ENCODE results near the gene SMIM45.

- TF ChIP-seq ZFX (IDR thresholded peaks at IDR 0.05) (no peak), CTCF (conservative IDR thresholded peaks at IDR 0.05) (no peak)
Observed at GRCh38 chr22:41992496-41992895, 40.5 kb downstream of the SMIM45 start.

All from C4-2B (cell line).